ENCODE measurements around the gene DESI2.
A peak's percentile ranks its signal among the peaks of the same experiment; 100 is the strongest.

DESI2 gene

DNA sequence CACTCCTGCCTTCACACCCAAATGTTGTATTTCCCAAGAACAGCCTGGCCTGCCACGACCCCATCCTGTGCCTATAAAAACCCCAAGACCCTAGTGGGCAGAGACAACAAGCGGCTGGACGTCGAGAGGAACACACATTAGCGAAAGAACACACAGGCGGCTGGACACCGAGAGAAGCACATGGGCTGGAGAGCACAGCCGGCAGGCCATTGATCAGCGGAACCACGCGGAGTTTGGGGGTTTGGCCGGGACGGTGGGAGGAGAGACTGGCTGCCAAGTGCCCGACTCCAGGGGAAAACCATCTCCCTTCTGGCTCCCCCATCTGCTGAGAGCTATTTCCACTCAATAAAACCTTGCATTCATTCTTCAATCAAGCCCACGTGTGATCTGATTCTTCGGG, 10.4 kb upstream of the DESI2 start:
- no peak overlapping the region for H3K4me3 ChIP-seq (ENCODE audit: low read depth, low read length)
- DNase-seq (ENCODE audit: low read depth) = no peak
- TF ChIP-seq, protein P1, sequence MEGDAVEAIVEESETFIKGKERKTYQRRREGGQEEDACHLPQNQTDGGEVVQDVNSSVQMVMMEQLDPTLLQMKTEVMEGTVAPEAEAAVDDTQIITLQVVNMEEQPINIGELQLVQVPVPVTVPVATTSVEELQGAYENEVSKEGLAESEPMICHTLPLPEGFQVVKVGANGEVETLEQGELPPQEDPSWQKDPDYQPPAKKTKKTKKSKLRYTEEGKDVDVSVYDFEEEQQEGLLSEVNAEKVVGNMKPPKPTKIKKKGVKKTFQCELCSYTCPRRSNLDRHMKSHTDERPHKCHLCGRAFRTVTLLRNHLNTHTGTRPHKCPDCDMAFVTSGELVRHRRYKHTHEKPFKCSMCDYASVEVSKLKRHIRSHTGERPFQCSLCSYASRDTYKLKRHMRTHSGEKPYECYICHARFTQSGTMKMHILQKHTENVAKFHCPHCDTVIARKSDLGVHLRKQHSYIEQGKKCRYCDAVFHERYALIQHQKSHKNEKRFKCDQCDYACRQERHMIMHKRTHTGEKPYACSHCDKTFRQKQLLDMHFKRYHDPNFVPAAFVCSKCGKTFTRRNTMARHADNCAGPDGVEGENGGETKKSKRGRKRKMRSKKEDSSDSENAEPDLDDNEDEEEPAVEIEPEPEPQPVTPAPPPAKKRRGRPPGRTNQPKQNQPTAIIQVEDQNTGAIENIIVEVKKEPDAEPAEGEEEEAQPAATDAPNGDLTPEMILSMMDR (IDR thresholded peaks at IDR 0.05; ENCODE audit: insufficient read depth, low read depth, low read length, missing control alignments) = no peak

DNA sequence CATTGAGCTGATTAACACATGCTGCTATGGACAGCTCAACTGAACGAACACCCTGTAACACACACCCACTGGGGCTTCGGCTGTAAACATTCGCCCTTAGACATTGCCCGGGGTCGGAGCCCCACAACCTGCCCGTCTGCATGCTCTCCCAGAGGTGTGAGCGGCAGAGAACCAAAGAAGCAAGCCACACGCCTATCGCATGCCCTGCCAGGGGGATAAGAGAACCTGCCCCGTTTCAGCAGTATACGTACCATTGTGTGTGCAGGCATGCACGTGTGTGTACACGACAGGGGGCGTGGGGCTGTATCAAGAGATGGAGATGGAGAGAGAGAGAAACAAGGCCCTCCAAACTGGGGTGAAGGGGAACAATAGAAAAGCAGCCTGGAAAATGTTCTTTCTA, 9.9 kb upstream of the DESI2 start:
- no peak for DNase-seq (ENCODE audit: low read depth)
- no peak overlapping the region for H3K4me3 ChIP-seq (ENCODE audit: low read depth, low read length)
- TF ChIP-seq, protein P1 (IDR thresholded peaks at IDR 0.05; ENCODE audit: insufficient read depth, low read depth, low read length, missing control alignments) = no peak

DNA sequence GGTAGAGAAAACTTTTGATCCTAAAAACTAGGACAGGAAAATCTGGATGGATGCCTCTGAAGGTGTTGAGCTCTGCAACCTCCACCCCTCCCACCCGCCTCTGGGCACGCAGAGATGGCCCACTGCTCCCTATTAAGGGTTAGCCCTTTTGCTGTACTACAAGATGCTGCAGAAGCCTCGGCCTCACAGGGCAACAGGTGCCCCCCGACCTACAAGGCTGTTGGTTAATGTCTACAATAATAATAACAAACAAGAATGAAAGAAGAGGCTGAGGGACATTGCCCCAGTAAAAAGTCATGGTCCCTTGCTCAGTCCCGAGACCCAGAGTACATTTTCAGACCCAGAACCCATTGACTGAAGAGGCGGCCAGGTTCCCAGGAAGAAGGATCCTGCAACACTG, 7.5 kb upstream of the DESI2 start:
- H3K4me3 ChIP-seq (ENCODE audit: low read depth, low read length) = no peak overlapping the region
- no peak for DNase-seq (ENCODE audit: low read depth)
- TF ChIP-seq, protein P1 (IDR thresholded peaks at IDR 0.05; ENCODE audit: insufficient read depth, low read depth, low read length, missing control alignments) = no peak

DNA sequence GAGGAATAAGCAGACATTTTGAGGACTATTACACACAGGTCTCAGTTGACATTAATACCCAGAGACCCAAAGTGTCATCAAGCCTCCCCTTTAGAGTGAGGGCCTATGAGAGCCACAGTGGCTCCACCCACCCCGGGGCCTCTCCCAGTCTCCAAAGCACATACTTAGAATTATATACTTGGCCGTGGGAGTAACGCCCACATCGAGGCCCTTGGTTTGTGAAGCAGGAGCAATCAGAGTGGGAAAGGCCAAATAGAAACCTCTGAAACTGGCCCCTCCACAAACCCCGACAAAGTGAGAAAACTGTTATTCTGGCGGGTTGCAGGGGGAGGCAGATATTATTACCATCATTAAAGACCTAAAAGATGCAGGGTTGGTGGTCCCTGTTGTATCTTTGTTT, 7.0 kb upstream of the DESI2 start:
- TF ChIP-seq, protein P1 (IDR thresholded peaks at IDR 0.05; ENCODE audit: insufficient read depth, low read depth, low read length, missing control alignments) = no peak
- H3K4me3 ChIP-seq (ENCODE audit: low read depth, low read length) = no peak overlapping the region
- no peak for DNase-seq (ENCODE audit: low read depth)

DNA sequence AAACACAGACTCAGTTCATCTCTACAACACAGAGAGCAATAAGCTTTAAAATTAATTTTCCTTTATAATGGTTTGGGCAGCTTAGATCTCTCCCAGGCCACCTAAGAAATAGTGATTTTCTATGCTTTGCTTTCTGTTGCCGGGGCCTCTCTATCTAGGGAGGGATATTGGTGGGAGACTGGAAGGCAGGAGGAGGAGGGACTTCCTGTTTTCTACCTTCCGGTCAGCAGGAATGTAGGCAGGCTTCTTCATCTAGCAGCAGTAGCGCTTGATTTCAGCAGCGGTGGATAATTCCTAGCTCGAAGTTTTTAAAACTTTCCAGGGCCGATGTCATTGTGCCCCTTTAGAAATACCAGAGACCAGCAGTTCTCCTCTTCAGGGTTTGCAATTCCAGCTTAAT, 5.1 kb upstream of the DESI2 start:
- TF ChIP-seq, protein P1 (IDR thresholded peaks at IDR 0.05; ENCODE audit: insufficient read depth, low read depth, low read length, missing control alignments) = no peak
- H3K4me3 ChIP-seq (ENCODE audit: low read depth, low read length) = no peak overlapping the region
- DNase-seq (ENCODE audit: low read depth) = no peak

DNA sequence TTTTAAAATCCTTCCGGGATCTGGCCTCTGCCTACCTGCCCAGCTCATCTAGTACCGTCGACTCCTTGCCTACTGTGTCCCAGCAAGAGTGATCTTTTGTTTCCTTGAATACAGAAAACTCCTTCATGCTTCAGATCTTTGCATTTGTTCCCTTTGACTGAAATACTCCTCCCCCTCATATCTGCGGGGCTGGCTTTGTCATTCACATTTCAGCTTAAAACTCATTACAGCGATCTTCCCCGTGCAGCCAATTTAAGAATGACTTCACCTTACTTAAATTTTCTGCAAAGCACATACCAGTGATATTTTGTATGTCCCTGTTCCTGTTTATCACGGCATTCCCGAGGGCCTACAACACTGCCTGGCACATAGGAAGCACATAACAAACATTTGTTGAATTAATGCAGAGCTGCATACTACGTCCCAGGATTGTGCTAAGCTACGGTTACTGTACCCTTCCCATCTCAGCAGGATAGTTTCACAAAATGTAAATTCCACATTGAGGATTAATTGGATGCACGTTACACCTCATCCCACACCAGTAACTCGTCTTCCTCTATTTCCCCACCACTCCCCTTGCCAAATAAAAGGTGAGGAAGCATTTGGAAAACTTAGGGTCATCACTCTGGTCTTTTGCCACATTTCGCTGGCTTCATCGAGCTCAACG, 837 bp upstream of the DESI2 start:
- DNase-seq (ENCODE audit: low read depth) = peak; percentile 15
- H3K4me3 ChIP-seq (ENCODE audit: low read depth, low read length) = peak overlapping the region; percentile 61
- TF ChIP-seq, protein P1 (IDR thresholded peaks at IDR 0.05; ENCODE audit: insufficient read depth, low read depth, low read length, missing control alignments) = no peak

All from GM12865 (cell line).